SH-SY5Y (cell line): Measurements from ENCODE around the gene PPAT.

Experiments
- GATA2 ChIP-seq: IDR thresholded peaks from 2 replicates; pipeline ENCODE4 v1.6.1; 2011; ENCODE audit warnings: mild to moderate bottlenecking, low read depth, low read length
- GATA3 ChIP-seq: IDR thresholded peaks from 2 replicates; pipeline ENCODE4 v1.6.1; 2011; ENCODE audit warnings: low read depth, mild to moderate bottlenecking, low read length, moderate library complexity

DNA sequence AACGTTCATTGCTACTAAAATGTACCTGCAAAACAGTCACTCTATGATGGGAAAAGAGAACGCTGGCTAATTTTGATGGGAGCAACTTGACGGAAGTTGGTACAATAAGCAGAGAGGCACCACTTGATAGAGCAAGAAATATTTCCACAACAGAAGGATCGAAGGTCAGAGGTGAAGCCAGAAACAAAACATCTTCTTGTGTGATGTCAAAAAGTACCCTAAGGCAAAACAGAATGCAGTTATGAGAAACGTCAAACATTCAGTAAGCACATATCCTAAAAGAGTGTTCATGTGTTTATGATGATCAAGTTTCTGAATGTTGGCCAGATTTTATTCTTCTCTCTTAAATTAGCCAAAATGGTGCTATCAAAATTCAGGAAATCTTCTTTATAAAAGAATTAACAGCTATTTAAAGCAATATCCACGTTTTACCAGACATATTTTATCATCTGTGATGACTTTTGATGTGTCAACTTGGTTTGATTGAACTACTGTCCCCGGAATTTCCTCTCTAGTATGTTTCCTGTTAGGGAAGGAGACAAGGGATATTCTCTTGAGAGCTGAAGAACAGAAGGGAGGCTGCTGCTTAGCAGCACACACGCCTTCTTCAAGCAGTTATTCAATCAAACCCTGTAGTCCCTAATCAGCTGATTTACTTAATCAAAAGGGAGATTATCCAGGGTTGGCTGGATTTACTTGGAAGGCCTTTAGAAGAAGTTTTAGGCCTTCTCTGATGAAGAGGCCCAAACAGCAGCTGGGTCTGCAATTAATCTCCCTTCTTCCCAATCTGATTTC is 63.8 kb downstream of the PPAT start:
- TF ChIP-seq GATA2 (no peak), GATA3 (no peak)
